Measurements from ENCODE around the gene MORN1. TPM values are rescaled to one million over a fixed set of nuclear protein-coding genes. Genes with fewer than 3 reads are reported as not detected.

Gene MORN1
- polyA plus RNA-seq, 1 of the 3 experiments (the other 2 are of a cell fraction) = 16.3 TPM

GRCh38 chr1:2353551-2354438 is 37.6 kb downstream of the MORN1 start (continued):
- TF ChIP-seq POLR2AphosphoS5 (IDR thresholded peaks at IDR 0.05; ENCODE audit: low read depth, low read length) (no peak), ELF1 (IDR thresholded peaks at IDR 0.05) (no peak)

DNA sequence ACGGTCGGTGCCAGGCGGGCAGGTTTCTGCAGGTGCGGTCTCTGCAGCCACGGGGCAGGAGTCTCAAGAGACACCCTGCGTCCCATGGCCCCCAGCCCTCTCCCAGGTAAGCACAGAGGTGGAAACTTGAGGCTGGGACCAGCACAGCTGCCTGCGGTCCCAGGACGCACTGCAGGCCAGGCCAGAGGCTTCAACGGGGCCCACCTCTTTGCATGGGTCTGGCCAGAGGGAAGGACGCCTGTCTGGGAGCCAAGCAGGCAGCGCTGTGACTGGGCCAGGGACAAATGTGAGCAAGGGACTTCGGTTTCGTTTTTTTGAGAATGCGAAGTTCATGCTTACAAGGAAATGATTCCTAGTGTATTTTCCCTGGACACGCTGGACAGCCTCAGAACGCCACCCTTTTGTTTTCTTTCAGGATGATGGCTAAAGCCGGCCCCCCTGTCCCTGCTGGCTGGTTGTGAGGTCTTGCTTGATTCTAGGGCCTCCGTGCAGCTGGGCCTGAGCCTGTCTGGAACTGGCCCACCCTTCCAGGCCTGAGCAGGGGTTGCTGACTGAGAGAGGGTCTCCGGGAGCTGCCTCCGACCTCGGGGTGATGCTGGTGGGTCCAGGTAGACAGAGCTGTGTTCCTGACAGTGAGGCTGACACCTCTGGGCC is 38.3 kb downstream of the MORN1 start:
- H3K36me3 ChIP-seq (replicated peaks in 1 of 2; ENCODE audit: control insufficient read depth in 1 of 2, insufficient read depth in 2 of 2, low read length in 1 of 2) = no peaks in the 10 kb centered on the region
- ChIA-PET CTCF (interaction anchor here (1.3 kb wide), 1 partner anchor 38 kb away, joined by 3 read pairs; no protein-coding TSS in a partner anchor), POLR2A (no interaction called here)
- H2AFZ ChIP-seq (ENCODE audit: low read depth) = no peak overlapping the region
- H3K79me2 ChIP-seq (ENCODE audit: insufficient read depth) = no peaks in the 10 kb centered on the region
- no peak for DNase-seq
- no peak overlapping the region for H3K4me3 ChIP-seq (ENCODE audit: low read depth in 2 of 2, low read length in 1 of 2)
- WGBS (ENCODE audit: low lambda C conversion rate) = 78% methylated on average over 8 of the region's 21 CpGs
- no peaks in the 10 kb centered on the region for H4K20me1 ChIP-seq (ENCODE audit: insufficient read depth)
- H3K9ac ChIP-seq = no peak overlapping the region
- no peak overlapping the region for H3K4me2 ChIP-seq
- no peaks in the 10 kb centered on the region for H3K9me3 ChIP-seq
- no peak for TF ChIP-seq POLR2AphosphoS5 (IDR thresholded peaks at IDR 0.05; ENCODE audit: low read depth, low read length)
- H3F3A ChIP-seq (replicated peaks; ENCODE audit: insufficient read depth) = no peaks in the 10 kb centered on the region
- no peaks in the 10 kb centered on the region for H3K9me2 ChIP-seq
- H3K27ac ChIP-seq (ENCODE audit: low read depth in 2 of 2, low read length in 1 of 2) = no peak overlapping the region
- no peaks in the 10 kb centered on the region for H3K27me3 ChIP-seq (ENCODE audit: insufficient read depth)
- H3K4me1 ChIP-seq (ENCODE audit: control insufficient read depth in 1 of 2, insufficient read depth in 2 of 2, low read depth in 1 of 2, low read length in 1 of 2) = no peaks in the 10 kb centered on the region; a peak in 1 of 4 replicates

DNA sequence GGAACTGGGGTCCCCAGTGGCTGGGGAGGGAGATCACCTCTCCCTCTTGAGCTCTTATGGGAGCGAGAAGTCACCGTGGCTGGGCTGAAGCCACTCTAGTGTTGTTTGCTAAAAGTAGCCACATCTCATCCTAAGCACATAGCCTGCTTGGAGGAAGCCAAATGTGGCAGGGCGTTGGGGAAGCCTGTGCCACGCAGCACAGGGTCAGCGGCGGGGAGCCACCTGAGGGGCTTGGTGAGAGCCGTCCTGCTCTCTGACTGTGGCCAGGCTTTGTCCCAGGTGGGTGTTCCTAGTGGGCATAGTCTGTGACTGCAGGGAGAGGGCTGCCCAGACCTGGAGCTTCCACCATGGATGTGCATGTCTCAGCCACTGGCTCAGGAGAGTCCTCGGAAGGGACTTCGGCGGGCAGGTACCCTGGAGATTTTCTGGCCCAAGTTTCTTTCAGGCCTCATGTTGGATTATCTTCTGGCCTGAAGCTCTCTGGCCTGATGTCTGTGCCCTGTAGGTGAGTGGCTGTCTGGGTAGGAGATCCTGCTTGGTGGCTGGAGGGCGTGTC is 38.9 kb downstream of the MORN1 start:
- no peak for DNase-seq
- Histone ChIP-seq H3K36me3 (replicated peaks in 1 of 2; ENCODE audit: control insufficient read depth in 1 of 2, insufficient read depth in 2 of 2, low read length in 1 of 2) (no peaks in the 10 kb centered on the region), H3K27me3 (ENCODE audit: insufficient read depth) (no peaks in the 10 kb centered on the region), H3K79me2 (ENCODE audit: insufficient read depth) (no peaks in the 10 kb centered on the region), H3K9ac (no peak overlapping the region), H3K27ac (ENCODE audit: low read depth in 2 of 2, low read length in 1 of 2) (no peak overlapping the region), H3K4me1 (ENCODE audit: control insufficient read depth in 1 of 2, insufficient read depth in 2 of 2, low read depth in 1 of 2, low read length in 1 of 2) (no peaks in the 10 kb centered on the region; a peak in 1 of 4 replicates), H3K4me2 (no peak overlapping the region), H3K9me2 (no peaks in the 10 kb centered on the region), H3K4me3 (ENCODE audit: low read depth in 2 of 2, low read length in 1 of 2) (no peak overlapping the region), H3K9me3 (no peaks in the 10 kb centered on the region), H2AFZ (ENCODE audit: low read depth) (no peak overlapping the region), H4K20me1 (ENCODE audit: insufficient read depth) (no peaks in the 10 kb centered on the region), H3F3A (replicated peaks; ENCODE audit: insufficient read depth) (no peaks in the 10 kb centered on the region)
- CTCF ChIA-PET = interaction anchor here (0.9 to 2.1 kb wide), 3 partner anchors 29 to 157 kb away, joined by 3 to 10 read pairs (median 3); no protein-coding TSS in a partner anchor
- POLR2A ChIA-PET = no interaction called here
- TF ChIP-seq, protein P1, sequence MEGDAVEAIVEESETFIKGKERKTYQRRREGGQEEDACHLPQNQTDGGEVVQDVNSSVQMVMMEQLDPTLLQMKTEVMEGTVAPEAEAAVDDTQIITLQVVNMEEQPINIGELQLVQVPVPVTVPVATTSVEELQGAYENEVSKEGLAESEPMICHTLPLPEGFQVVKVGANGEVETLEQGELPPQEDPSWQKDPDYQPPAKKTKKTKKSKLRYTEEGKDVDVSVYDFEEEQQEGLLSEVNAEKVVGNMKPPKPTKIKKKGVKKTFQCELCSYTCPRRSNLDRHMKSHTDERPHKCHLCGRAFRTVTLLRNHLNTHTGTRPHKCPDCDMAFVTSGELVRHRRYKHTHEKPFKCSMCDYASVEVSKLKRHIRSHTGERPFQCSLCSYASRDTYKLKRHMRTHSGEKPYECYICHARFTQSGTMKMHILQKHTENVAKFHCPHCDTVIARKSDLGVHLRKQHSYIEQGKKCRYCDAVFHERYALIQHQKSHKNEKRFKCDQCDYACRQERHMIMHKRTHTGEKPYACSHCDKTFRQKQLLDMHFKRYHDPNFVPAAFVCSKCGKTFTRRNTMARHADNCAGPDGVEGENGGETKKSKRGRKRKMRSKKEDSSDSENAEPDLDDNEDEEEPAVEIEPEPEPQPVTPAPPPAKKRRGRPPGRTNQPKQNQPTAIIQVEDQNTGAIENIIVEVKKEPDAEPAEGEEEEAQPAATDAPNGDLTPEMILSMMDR (IDR thresholded peaks at IDR 0.05) = no peak
- no peak for TF ChIP-seq FOSL2 (IDR thresholded peaks at IDR 0.05; ENCODE audit: borderline replicate concordance, low read depth)
- TF ChIP-seq FOXJ3 (CRISPR knock-in tag; IDR thresholded peaks at IDR 0.05) = no peak
- TF ChIP-seq IRF3 (IDR thresholded peaks at IDR 0.05; ENCODE audit: low read depth, low read length) = no peak
- TF ChIP-seq SIN3A (IDR thresholded peaks at IDR 0.05; ENCODE audit: borderline replicate concordance, low read depth, low read length) = no peak
- WGBS (ENCODE audit: low lambda C conversion rate) = 92% methylated on average over 2 of the region's 11 CpGs

All from SK-N-SH (cell line).